Measurements from ENCODE around the gene NOS3.

DNA sequence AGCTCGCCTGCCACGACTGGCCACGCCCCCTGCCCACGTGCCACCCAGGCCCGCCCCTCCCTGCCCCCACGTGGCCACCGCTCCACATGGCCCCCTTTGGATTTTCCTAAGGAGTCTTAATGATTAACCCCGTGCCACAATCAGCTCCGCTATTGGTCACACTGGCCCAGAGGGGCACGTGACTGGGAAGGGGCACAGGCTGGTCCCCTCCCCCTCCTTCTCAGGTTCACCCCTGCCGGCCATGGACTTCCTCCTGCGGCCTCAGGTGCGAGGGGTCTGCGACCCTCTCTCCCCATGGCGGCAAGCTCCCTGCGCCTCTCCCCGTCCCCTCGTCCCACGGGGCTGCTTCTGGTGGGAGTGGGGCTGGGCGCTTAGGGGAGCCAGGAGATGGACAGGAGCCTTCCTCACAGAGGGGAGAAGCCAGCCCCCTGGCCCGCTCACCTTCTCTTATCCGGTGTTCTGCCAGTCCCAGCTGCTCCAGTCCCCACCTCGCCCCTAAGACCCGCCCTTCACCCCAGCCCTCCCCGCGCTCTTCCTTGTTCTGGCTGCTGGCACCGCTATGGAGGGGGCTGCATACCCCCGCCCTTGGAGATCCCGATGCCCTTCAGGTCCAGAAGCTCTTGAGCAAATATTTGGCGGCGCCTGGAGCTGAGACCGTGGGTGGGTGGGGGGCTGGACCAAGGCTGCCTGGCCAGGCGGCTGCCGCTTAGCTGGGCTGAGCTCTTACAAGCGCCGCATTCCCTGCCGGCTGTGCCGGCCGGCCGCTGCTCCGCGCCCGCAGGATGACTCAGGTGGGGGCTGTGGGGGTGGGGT is 71.8 kb downstream of the NOS3 start:
- TF ChIP-seq POLR2A (IDR thresholded peaks at IDR 0.05): no peak
- TF ChIP-seq, protein P1, sequence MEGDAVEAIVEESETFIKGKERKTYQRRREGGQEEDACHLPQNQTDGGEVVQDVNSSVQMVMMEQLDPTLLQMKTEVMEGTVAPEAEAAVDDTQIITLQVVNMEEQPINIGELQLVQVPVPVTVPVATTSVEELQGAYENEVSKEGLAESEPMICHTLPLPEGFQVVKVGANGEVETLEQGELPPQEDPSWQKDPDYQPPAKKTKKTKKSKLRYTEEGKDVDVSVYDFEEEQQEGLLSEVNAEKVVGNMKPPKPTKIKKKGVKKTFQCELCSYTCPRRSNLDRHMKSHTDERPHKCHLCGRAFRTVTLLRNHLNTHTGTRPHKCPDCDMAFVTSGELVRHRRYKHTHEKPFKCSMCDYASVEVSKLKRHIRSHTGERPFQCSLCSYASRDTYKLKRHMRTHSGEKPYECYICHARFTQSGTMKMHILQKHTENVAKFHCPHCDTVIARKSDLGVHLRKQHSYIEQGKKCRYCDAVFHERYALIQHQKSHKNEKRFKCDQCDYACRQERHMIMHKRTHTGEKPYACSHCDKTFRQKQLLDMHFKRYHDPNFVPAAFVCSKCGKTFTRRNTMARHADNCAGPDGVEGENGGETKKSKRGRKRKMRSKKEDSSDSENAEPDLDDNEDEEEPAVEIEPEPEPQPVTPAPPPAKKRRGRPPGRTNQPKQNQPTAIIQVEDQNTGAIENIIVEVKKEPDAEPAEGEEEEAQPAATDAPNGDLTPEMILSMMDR (IDR thresholded peaks at IDR 0.05): no peak

All from uterus (tissue), 2 donors.